C4-2B (cell line): ENCODE measurements around the gene DNAJC10.

Experiments used
- H3K27ac ChIP-seq: fragments of 450-650 bp; 2 replicates; pipeline ENCODE4 v1.5.1; 2017
- ZFX ChIP-seq: fragments of 450-650 bp; IDR thresholded peaks from 2 replicates; pipeline ENCODE4 v1.6.1; 2017
- TF ChIP-seq, protein P1 (sequence below): fragments of 450-650 bp; conservative IDR thresholded peaks from 2 replicates; pipeline ENCODE4 v1.5.1; 2017; ENCODE audit warnings: mild to moderate bottlenecking

The DNAJC10 gene, protein sequence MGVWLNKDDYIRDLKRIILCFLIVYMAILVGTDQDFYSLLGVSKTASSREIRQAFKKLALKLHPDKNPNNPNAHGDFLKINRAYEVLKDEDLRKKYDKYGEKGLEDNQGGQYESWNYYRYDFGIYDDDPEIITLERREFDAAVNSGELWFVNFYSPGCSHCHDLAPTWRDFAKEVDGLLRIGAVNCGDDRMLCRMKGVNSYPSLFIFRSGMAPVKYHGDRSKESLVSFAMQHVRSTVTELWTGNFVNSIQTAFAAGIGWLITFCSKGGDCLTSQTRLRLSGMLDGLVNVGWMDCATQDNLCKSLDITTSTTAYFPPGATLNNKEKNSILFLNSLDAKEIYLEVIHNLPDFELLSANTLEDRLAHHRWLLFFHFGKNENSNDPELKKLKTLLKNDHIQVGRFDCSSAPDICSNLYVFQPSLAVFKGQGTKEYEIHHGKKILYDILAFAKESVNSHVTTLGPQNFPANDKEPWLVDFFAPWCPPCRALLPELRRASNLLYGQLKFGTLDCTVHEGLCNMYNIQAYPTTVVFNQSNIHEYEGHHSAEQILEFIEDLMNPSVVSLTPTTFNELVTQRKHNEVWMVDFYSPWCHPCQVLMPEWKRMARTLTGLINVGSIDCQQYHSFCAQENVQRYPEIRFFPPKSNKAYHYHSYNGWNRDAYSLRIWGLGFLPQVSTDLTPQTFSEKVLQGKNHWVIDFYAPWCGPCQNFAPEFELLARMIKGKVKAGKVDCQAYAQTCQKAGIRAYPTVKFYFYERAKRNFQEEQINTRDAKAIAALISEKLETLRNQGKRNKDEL

DNA sequence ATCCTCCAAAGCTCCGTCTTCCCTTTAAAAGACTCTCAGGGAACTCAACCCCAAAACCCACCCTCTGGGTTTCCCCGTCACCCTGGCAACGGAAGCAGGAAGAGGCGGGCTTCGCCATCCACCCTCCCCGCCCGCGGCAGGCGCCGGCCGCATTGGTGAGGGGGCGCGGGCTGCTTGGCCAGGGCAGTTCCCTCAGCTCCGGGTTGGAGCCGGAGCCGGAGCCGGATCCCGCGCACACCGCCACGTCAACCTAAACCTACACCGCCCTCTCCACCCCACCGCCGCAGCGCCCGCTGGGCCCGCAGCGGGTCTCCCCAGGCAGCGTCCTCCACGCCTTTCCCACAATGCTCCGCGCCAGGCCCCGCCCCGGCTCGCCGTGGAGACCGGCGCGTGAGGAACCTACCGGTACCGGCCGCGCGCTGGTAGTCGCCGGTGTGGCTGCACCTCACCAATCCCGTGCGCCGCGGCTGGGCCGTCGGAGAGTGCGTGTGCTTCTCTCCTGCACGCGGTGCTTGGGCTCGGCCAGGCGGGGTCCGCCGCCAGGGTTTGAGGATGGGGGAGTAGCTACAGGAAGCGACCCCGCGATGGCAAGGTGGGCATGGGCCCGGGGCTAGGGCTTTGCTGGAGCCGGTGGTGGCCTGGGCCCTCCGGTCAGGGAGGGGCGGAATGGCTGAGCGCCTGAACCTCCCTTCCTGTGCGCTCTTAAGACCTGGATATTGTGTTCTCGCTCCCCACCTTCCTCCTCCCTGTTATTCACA, at the start of gene DNAJC10:
Gene DNAJC10 (plus strand): TSS at position 366 of the 758 bp plus-strand sequence. CDS start 1,830 bp downstream, outside the sequence.
- H3K27ac ChIP-seq = peak within 1 kb of the TSS; percentile 89
- TF ChIP-seq, protein P1, sequence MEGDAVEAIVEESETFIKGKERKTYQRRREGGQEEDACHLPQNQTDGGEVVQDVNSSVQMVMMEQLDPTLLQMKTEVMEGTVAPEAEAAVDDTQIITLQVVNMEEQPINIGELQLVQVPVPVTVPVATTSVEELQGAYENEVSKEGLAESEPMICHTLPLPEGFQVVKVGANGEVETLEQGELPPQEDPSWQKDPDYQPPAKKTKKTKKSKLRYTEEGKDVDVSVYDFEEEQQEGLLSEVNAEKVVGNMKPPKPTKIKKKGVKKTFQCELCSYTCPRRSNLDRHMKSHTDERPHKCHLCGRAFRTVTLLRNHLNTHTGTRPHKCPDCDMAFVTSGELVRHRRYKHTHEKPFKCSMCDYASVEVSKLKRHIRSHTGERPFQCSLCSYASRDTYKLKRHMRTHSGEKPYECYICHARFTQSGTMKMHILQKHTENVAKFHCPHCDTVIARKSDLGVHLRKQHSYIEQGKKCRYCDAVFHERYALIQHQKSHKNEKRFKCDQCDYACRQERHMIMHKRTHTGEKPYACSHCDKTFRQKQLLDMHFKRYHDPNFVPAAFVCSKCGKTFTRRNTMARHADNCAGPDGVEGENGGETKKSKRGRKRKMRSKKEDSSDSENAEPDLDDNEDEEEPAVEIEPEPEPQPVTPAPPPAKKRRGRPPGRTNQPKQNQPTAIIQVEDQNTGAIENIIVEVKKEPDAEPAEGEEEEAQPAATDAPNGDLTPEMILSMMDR = no peak
- TF ChIP-seq ZFX = peak; percentile 67

DNA sequence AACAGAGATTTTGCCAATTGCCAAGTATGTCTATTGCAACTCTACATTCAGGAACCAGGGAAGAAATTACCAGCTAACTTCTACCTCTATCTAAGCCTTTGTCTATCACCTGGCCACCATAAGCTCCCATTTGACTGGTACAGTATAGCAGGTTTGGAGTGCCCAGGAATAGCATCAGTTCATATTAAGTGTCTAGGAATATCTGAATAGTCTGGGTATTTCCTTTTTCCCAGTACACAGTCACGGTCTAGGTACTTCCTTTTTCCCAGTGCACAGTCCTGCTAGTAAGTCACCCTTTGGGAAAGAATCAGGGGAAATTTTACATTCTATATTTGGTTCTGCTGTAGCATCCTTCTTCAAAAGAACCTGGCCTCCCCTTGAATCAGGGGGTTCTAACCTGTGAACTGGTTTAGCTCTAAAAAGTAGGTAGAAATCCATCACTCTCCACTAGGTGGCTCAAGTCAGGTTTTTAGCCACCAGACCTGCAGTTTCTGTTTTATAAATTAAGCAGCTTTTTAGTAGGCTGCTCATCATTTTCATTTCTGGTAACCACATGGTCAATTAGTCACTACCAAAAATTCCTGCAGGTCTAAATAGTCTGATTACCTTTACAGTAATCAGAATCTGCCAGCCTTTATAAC, 49.3 kb upstream of the DNAJC10 start:
- TF ChIP-seq ZFX = no peak
- TF ChIP-seq, protein P1 = peak; percentile 63
- no peak overlapping the region for H3K27ac ChIP-seq

DNA sequence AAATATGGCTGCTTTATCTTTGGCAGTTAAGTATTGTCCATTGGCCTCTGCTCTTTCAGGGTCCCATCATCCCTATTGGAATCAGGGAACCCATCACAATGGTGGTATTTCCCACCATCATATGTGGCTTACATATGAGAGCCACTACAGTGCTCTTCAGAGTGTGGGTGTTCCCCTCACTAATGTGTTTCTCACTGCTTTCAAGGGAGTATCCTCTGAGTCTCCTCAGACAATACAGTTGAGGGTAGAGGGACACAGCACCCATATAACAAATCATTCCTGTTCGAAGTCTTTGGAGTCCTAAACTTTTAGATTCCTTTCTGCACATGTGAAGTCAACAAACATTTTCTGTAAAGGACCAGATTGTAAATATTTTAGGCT, 48.8 kb upstream of the DNAJC10 start:
- H3K27ac ChIP-seq = no peak overlapping the region
- TF ChIP-seq, protein P1 = peak; percentile 36
- no peak for TF ChIP-seq ZFX

DNA sequence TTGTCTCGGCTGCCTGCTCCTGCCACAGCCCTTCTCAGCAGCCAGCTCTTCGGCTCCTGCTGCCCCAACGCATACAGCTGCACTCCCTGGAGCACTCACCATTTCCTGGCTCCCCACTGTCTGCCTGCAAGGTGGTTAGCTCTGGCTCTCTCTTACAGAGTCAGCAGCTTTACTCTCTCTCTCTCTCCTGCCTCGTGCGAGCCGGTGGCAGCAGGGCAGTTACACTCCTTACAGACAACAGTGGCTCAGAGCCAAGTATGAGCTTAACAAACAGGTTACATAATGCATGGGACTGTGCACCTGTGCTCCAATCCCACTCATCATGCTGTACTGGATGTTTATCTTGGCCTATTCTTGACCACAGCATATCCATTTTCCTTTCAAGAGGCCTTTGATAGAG, 47.4 kb upstream of the DNAJC10 start:
- TF ChIP-seq, protein P1 = no peak
- TF ChIP-seq ZFX = no peak
- peak overlapping the region; percentile 34 for H3K27ac ChIP-seq

DNA sequence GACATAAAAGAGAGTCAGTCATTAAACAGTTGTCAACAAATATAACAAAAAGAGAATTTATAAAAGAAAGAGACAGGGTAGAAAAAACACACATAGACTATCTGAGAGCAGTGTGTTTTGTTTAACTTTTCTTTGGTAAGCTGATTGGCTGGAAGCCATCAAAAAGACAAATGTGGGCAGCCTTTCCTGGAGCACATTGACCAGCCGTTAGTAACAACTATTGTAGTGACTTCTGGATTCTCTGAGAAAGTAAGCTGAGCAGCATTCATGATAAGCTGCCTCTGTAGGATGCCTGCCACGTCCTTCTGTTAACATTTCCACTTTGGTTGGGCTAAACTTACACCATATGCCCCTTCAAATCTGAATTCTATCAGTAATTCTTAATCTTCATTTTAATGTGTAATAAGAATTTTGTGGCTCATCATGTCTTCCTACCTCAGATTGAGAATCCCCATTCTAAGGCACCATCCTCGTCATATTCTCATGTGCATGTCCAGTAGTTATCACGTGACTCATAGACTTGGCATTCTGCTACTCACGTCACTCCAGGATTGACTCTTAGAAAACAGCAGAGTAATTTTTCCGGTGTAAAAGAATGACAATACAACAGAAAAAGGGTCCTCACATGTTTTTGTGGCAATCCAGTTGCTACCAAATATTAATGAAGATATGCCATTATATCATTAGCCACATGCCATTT, 43.4 kb upstream of the DNAJC10 start:
- H3K27ac ChIP-seq = no peak overlapping the region
- no peak for TF ChIP-seq ZFX
- TF ChIP-seq, protein P1 = no peak

DNA sequence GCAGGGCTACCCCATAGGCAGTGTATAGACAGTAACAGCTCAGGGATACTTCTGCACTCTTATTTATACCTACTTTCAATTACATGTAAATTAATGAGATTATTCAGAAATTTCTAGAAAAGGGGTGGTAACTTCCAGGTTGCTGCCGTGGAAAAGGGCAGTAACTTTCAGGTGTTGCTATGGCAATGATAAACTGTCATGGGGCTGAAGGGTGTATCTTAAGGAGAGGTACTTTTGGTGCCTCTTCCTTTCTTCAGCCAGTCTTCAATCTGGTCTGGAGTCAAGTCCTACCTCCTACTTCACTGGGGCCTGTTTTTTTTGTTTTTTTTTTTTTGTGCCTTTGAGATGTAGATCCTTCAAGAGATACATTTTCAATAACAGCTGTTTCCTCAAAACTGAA, 35.2 kb upstream of the DNAJC10 start:
- TF ChIP-seq ZFX = no peak
- TF ChIP-seq, protein P1 = no peak
- no peak overlapping the region for H3K27ac ChIP-seq
